K562 (cell line): ENCODE data around the gene CENPB. TPM values are rescaled to one million over a fixed set of nuclear protein-coding genes. Genes with fewer than 3 reads are reported as not detected.

Experiments
- ATAC-seq: fragments of 200-7000 bp; cut with Tn5 transposase; 3 replicates; pipeline ENCODE4 v1.9.1; 2020; ENCODE audit warnings: moderate library complexity
- BruUV-seq: library from RNA; stranded (reverse); fragments of 400-500 nt; replicated peaks from 2 replicates; lab custom pipeline; 2021; lab: Mats Ljungman, UMichigan
- CTCF ChIA-PET: fragments of 300-600 bp; formaldehyde crosslinking; extraction: SDS; loops from one replicate; lab custom pipeline; 2021; ENCODE audit warnings: low intra/inter-chr PET ratio; lab: Yijun Ruan, JAX
- POLR2A ChIA-PET: fragments of 300-600, 350-650 bp; sonication (Branson Sonifier 250); formaldehyde crosslinking; extraction: SDS; loops from one replicate; lab custom pipeline; 2021; ENCODE audit warnings: antibody characterized with exemption, inconsistent platforms; lab: Yijun Ruan, JAX
- DNase-seq, 4 experiments: peaks; one replicate each; pipeline versions ENCODE4 v3.0.0 to v3.0.0-alpha.2; 2011 to 2018; ENCODE audit warnings: low spot score in 3 of 4, mixed read lengths in 3 of 4; ENCODE audit errors: extremely low read depth in 1 of 4
- FAIRE-seq: peaks from 2 replicates; lab custom pipeline; 2011; peaks lifted over from hg19 to GRCh38; lab: Jason Lieb, UNC
- H2AFZ ChIP-seq: 2 replicates; pipeline ENCODE4 v1.6.0; 2011; ENCODE audit warnings: low read depth, low read length, control low read depth, inconsistent platforms
- H3K27ac ChIP-seq: fragments of 200-600 bp; 3 replicates; pipeline ENCODE4 v1.8.0; 2011; ENCODE audit warnings: low read depth, mild to moderate bottlenecking, control low read depth, inconsistent platforms, low read length, moderate library complexity, mixed read lengths; ENCODE audit errors: extremely low read depth
- H3K27me3 ChIP-seq, 2 experiments: fragments of 300-600 bp in 1 of 2; 2 replicates in 1 of 2; 3 replicates in 1 of 2; pipeline versions ENCODE4 v1.6.0 to v1.8.0; 2011; ENCODE audit warnings: inconsistent platforms in 2 of 2, low read length in 2 of 2, mild to moderate bottlenecking in 1 of 2, mixed read lengths in 1 of 2, moderate library complexity in 1 of 2; ENCODE audit not compliant: control insufficient read depth in 2 of 2, insufficient read depth in 2 of 2
- H3K36me3 ChIP-seq: fragments of 300-600 bp; 3 replicates; pipeline ENCODE4 v1.8.0; 2011; ENCODE audit warnings: mild to moderate bottlenecking, low read length, inconsistent platforms; ENCODE audit not compliant: control insufficient read depth, insufficient read depth
- H3K4me1 ChIP-seq, 2 experiments: fragments of 200-600 bp in 1 of 2; replicated peaks in 1 of 2; 2 replicates in 1 of 2; 3 replicates in 1 of 2; pipeline versions ENCODE4 v1.5.1 to v1.8.0; 2011; ENCODE audit warnings: inconsistent platforms in 2 of 2, low read length in 2 of 2, mild to moderate bottlenecking in 1 of 2, mixed read lengths in 1 of 2, moderate library complexity in 1 of 2; ENCODE audit not compliant: control insufficient read depth in 2 of 2, insufficient read depth in 2 of 2
- H3K4me2 ChIP-seq: 2 replicates; pipeline ENCODE4 v1.6.1; 2011; ENCODE audit warnings: low read length, control low read depth, inconsistent platforms, mixed read lengths; ENCODE audit not compliant: insufficient read depth
- H3K4me3 ChIP-seq: fragments of 200-600 bp; sonication (generic), shearing (Covaris generic); 2 replicates; pipeline ENCODE4 v1.5.1; 2016; ENCODE audit warnings: control low read depth, inconsistent platforms
- H3K79me2 ChIP-seq: fragments of 200-600 bp; 3 replicates; pipeline ENCODE4 v1.8.0; 2011; ENCODE audit warnings: low read length, inconsistent platforms; ENCODE audit not compliant: control insufficient read depth, insufficient read depth
- H3K9ac ChIP-seq, 2 experiments: 2 replicates each; pipeline versions ENCODE4 v1.6.0 to v1.6.1; 2011; ENCODE audit warnings: low read depth in 2 of 2, low read length in 2 of 2, control low read depth in 1 of 2, inconsistent platforms in 1 of 2, mild to moderate bottlenecking in 1 of 2, mixed read lengths in 1 of 2; ENCODE audit not compliant: insufficient read depth in 1 of 2
- H3K9me1 ChIP-seq: one replicate; pipeline ENCODE4 v1.6.0; 2011; ENCODE audit warnings: inconsistent platforms, mild to moderate bottlenecking, low read length, moderate library complexity; ENCODE audit not compliant: control insufficient read depth, insufficient read depth
- H3K9me3 ChIP-seq: replicated peaks from 2 replicates; pipeline ENCODE4 v1.5.1; 2011; ENCODE audit warnings: low read depth, low read length, inconsistent platforms; ENCODE audit not compliant: control insufficient read depth, insufficient read depth
- H4K20me1 ChIP-seq: replicated peaks from 2 replicates; pipeline ENCODE4 v1.6.1; 2011; ENCODE audit warnings: low read length, inconsistent platforms, mixed read lengths; ENCODE audit not compliant: control insufficient read depth, insufficient read depth
- ARID2 ChIP-seq: fragments of 450-650 bp; IDR thresholded peaks from 2 replicates; pipeline ENCODE4 v1.6.1; 2017; ENCODE audit warnings: antibody characterized with exemption, mild to moderate bottlenecking
- KDM5B ChIP-seq: fragments of 200-600 bp; sonication (generic); IDR thresholded peaks from 2 replicates; pipeline ENCODE4 v1.6.1; 2012; ENCODE audit warnings: low read depth, mild to moderate bottlenecking, moderate library complexity, low read length, control low read depth, inconsistent platforms; ENCODE audit not compliant: insufficient replicate concordance
- MAX ChIP-seq: sonication (generic); formaldehyde crosslinking; IDR thresholded peaks from 2 replicates; pipeline ENCODE4 v1.9.0; 2022; ENCODE audit warnings: mild to moderate bottlenecking, missing genetic modification reagents
- NR4A1 ChIP-seq, 2 experiments: fragments of 250-450 bp in 1 of 2; fragments of 450-650 bp in 1 of 2; sonication (Bioruptor Pico) in 1 of 2; IDR thresholded peaks; 2 replicates each; pipeline versions ENCODE4 v1.4.0 to v1.6.1; 2016 to 2020; ENCODE audit warnings: mild to moderate bottlenecking in 2 of 2, missing compliant biosample characterization in 1 of 2, missing genetic modification characterization in 1 of 2, moderate library complexity in 1 of 2
- RBFOX2 ChIP-seq: fragments of 200-400 bp; formaldehyde crosslinking; IDR thresholded peaks from 2 replicates; pipeline ENCODE4 v1.6.1; 2017; ENCODE audit warnings: low read depth, mild to moderate bottlenecking, low read length, moderate library complexity
- REST ChIP-seq, 2 experiments: fragments of 450-650 bp; formaldehyde crosslinking in 1 of 2; IDR thresholded peaks; 2 replicates each; pipeline versions ENCODE4 v1.4.0 to v1.6.1; 2014 to 2020; ENCODE audit warnings: mild to moderate bottlenecking in 2 of 2, borderline replicate concordance in 1 of 2, low read depth in 1 of 2
- SP1 ChIP-seq: sonication (generic); formaldehyde crosslinking; IDR thresholded peaks from 2 replicates; pipeline ENCODE4 v1.8.1; 2022; ENCODE audit warnings: mild to moderate bottlenecking, missing genetic modification reagents
- TFAP4 ChIP-seq: sonication (generic); formaldehyde crosslinking; IDR thresholded peaks from 2 replicates; pipeline ENCODE4 v1.8.0; 2022; ENCODE audit warnings: missing genetic modification reagents, mild to moderate bottlenecking, moderate library complexity, borderline replicate concordance
- ZNF184 ChIP-seq: sonication (generic); formaldehyde crosslinking; IDR thresholded peaks from 2 replicates; pipeline ENCODE4 v1.5.0; 2020; ENCODE audit warnings: missing genetic modification reagents
- ZNF436 ChIP-seq: fragments of 250-450, 450-650 bp; sonication (Bioruptor Pico); formaldehyde crosslinking; IDR thresholded peaks from 2 replicates; pipeline ENCODE4 v1.7.0; 2020; ENCODE audit warnings: mild to moderate bottlenecking
- WGBS: fragments of 100-300 bp; shearing (Covaris generic); methylation state at CpG from one replicate; pipeline ENCODE4 v1.1.6; 2016; ENCODE audit warnings: low coverage, mixed read lengths; ENCODE audit not compliant: insufficient coverage; ENCODE audit errors: missing lambda C conversion rate; 5-methylcytosine and 5-hydroxymethylcytosine counted together
- in situ Hi-C: fragments of 300-500 bp; cut with MboI; formaldehyde crosslinking; loops from 4 replicates; pipeline ENCODE4 v1.15.0; 2018; ENCODE audit warnings: inconsistent platforms, mixed read lengths
- intact Hi-C: fragments of 100-400 bp; cut with micrococcal nuclease; formaldehyde crosslinking; loops from 2 replicates; pipeline ENCODE4 v1.14.2; 2022
- polyA plus RNA-seq, 8 experiments: library from polyadenylated mRNA; depleted of rRNA in 4 of 8; stranded (reverse) in 5 of 8; unstranded in 3 of 8; fragments of >200 nt; fragmentation: Nextera tagmentation in 2 of 8; fragmentation: Illumina TruSeq in 1 of 8; extraction: Ambion mirVana in 2 of 8; extraction: Trizol in 1 of 8; gene quantifications; 2 replicates each; pipeline versions ENCODE4 v1.2.1 to v1.2.3, GENCODE V29; 2011 to 2014; ENCODE audit warnings: inconsistent platforms in 1 of 8, missing spikeins in 1 of 8
- total RNA-seq, 7 experiments: library from RNA; depleted of rRNA in 6 of 7; stranded (reverse); fragments of >200 nt in 6 of 7; fragmentation: Illumina TruSeq in 2 of 7; extraction: Trizol in 2 of 7; gene quantifications; 2 replicates each; pipeline versions ENCODE4 v1.2.1 to v1.2.3, GENCODE V29; 2011 to 2021; ENCODE audit warnings: low replicate concordance in 1 of 7

CENPB gene
- total and polyA plus RNA-seq, 9 of the 15 experiments (the other 6 are each of a cell fraction or from before 2014, with no cell fraction given) = 0.17 to 70.8 (median 24.9) TPM

GRCh38 chr20:3784216-3784853, 2.2 kb downstream of the CENPB start:
- CTCF ChIA-PET = no interaction called here
- TSS peak; percentile 94 for BruUV-seq
- intact Hi-C loops (loop anchor here (10.0 kb wide), 2 partner anchors 110 to 410 kb away; no protein-coding TSS in a partner anchor), in situ Hi-C loops (no loop called here)
- DNase-seq = no peak
- Histone ChIP-seq H3K27me3 (no peaks in the 10 kb centered on the region), H3K9me1 (no peaks in the 10 kb centered on the region), H3K9ac (peak overlapping the region in 1 of 2 experiments; percentile 93; a peak in 2 of 4 replicates), H3K4me3 (no peak overlapping the region; the same call in 1 of the 2 replicates), H3K79me2 (peaks cover 31% of the 10 kb centered on the region), H4K20me1 (peaks cover 6% of the 10 kb centered on the region), H3K36me3 (peaks cover 21% of the 10 kb centered on the region; the same call in 1 of the 3 replicates), H3K9me3 (no peaks in the 10 kb centered on the region), H2AFZ (no peak overlapping the region), H3K4me1 (peaks cover 8 to 34% of the 10 kb centered on the region in 2 experiments; a peak in 3 of 5 replicates), H3K27ac (no peak overlapping the region; the same call in 2 of the 3 replicates), H3K4me2 (peak overlapping the region; percentile 86)
- POLR2A ChIA-PET = interaction anchor here (0.6 to 1.7 kb wide), 3 partner anchors 87 to 394 kb away, joined by 3 to 4 read pairs (median 3); no protein-coding TSS in a partner anchor
- ATAC-seq = no peak
- 53% methylated on average over 12 of the region's 17 CpGs for WGBS
- FAIRE-seq = no peak
- no peak for TF ChIP-seq ZNF184 (CRISPR knock-in tag)
- TF ChIP-seq MAX (CRISPR knock-in tag) = peak; percentile 11; the same call in 1 of the 2 replicates
- TF ChIP-seq SP1 (CRISPR knock-in tag) = no peak
- TF ChIP-seq REST (IDR thresholded peaks at IDR 0.05; ENCODE audit: borderline replicate concordance) = 0 out of 2 replicates have a peak, but pooled peaks have one; percentile 19
- no peak for TF ChIP-seq REST (CRISPR knock-in tag; IDR thresholded peaks at IDR 0.05; ENCODE audit: low read depth)
- TF ChIP-seq TFAP4 (CRISPR knock-in tag) = no peak
- TF ChIP-seq NR4A1 (CRISPR knock-in tag; IDR thresholded peaks at IDR 0.05) = no peak
- TF ChIP-seq NR4A1 (tag; IDR thresholded peaks at IDR 0.05) = no peak
- no peak for TF ChIP-seq ZNF436
- TF ChIP-seq ARID2 = no peak
- peak; percentile 45 for TF ChIP-seq RBFOX2
- peak; percentile 4 for TF ChIP-seq KDM5B
